ENCODE data around the gene TPI1. TPM values are rescaled to one million over a fixed set of nuclear protein-coding genes. Genes with fewer than 3 reads are reported as not detected.

TPI1 gene
- total RNA-seq, 1 experiment from 2014 or later: 3,575 TPM

Other genes with a start within 250 kb of the TPI1 start
- not detected in 2 replicates for gene LPAR5, start 231.6 kb upstream of the TPI1 start, total RNA-seq (2014; rRNA removed; shearing (Covaris generic); ENCODE audit: low replicate concordance)
- 1.9 TPM in 1 of 2 replicates, not detected in the other for gene ACRBP, start 220.1 kb upstream of the TPI1 start, total RNA-seq (2014; rRNA removed; shearing (Covaris generic); ENCODE audit: low replicate concordance)
- gene ING4, start 204.4 kb upstream of the TPI1 start, total RNA-seq (2014; rRNA removed; shearing (Covaris generic); ENCODE audit: low replicate concordance): 23.2 and 35.3 TPM in 2 replicates
- 23.8 and 26.5 TPM in 2 replicates for gene ZNF384, start 178.2 kb upstream of the TPI1 start, total RNA-seq (2014; rRNA removed; shearing (Covaris generic); ENCODE audit: low replicate concordance)
- gene PIANP, start 166.7 kb upstream of the TPI1 start, total RNA-seq (2014; rRNA removed; shearing (Covaris generic); ENCODE audit: low replicate concordance): not detected in 2 replicates
- 135 and 145 TPM in 2 replicates for gene COPS7A, start 143.5 kb upstream of the TPI1 start, total RNA-seq (2014; rRNA removed; shearing (Covaris generic); ENCODE audit: low replicate concordance)
- gene MLF2, start 114.4 kb upstream of the TPI1 start, total RNA-seq (2014; rRNA removed; shearing (Covaris generic); ENCODE audit: low replicate concordance): 274 and 316 TPM in 2 replicates
- 286 and 317 TPM in 2 replicates for gene PTMS, start 101.2 kb upstream of the TPI1 start, total RNA-seq (2014; rRNA removed; shearing (Covaris generic); ENCODE audit: low replicate concordance)
- not detected in 2 replicates for gene LAG3, start 95.0 kb upstream of the TPI1 start, total RNA-seq (2014; rRNA removed; shearing (Covaris generic); ENCODE audit: low replicate concordance)
- not detected in 2 replicates for gene CD4, start 78.0 kb upstream of the TPI1 start, total RNA-seq (2014; rRNA removed; shearing (Covaris generic); ENCODE audit: low replicate concordance)
- gene GPR162, start 45.7 kb upstream of the TPI1 start, total RNA-seq (2014; rRNA removed; shearing (Covaris generic); ENCODE audit: low replicate concordance): 10.0 and 15.9 TPM in 2 replicates
- gene P3H3, start 39.1 kb upstream of the TPI1 start, total RNA-seq (2014; rRNA removed; shearing (Covaris generic); ENCODE audit: low replicate concordance): 70.9 and 93.3 TPM in 2 replicates
- gene GNB3, start 26.6 kb upstream of the TPI1 start, total RNA-seq (2014; rRNA removed; shearing (Covaris generic); ENCODE audit: low replicate concordance): 0.14 and 0.46 TPM in 2 replicates
- 136 and 216 TPM in 2 replicates for gene CDCA3, start 16.2 kb upstream of the TPI1 start, total RNA-seq (2014; rRNA removed; shearing (Covaris generic); ENCODE audit: low replicate concordance)
- gene USP5, start 15.4 kb upstream of the TPI1 start, total RNA-seq (2014; rRNA removed; shearing (Covaris generic); ENCODE audit: low replicate concordance): 171 and 174 TPM in 2 replicates
- gene SPSB2, start 5.8 kb downstream of the TPI1 start, total RNA-seq (2014; rRNA removed; shearing (Covaris generic); ENCODE audit: low replicate concordance): 63.0 and 79.5 TPM in 2 replicates
- 25.4 and 37.8 TPM in 2 replicates for gene LRRC23, start 37.3 kb downstream of the TPI1 start, total RNA-seq (2014; rRNA removed; shearing (Covaris generic); ENCODE audit: low replicate concordance)
- gene ENO2, start 47.0 kb downstream of the TPI1 start, total RNA-seq (2014; rRNA removed; shearing (Covaris generic); ENCODE audit: low replicate concordance): 91.9 and 127 TPM in 2 replicates
- 0.84 and 2.8 TPM in 2 replicates for gene ATN1, start 60.4 kb downstream of the TPI1 start, total RNA-seq (2014; rRNA removed; shearing (Covaris generic); ENCODE audit: low replicate concordance)
- not detected in 2 replicates for gene RNU7-1, start 76.3 kb downstream of the TPI1 start, total RNA-seq (2014; rRNA removed; shearing (Covaris generic); ENCODE audit: low replicate concordance)
- gene C12orf57, start 76.5 kb downstream of the TPI1 start, total RNA-seq (2014; rRNA removed; shearing (Covaris generic); ENCODE audit: low replicate concordance): 105 and 107 TPM in 2 replicates
- 28.3 and 30.2 TPM in 2 replicates for gene PTPN6, start 83.8 kb downstream of the TPI1 start, total RNA-seq (2014; rRNA removed; shearing (Covaris generic); ENCODE audit: low replicate concordance)
- gene PHB2, start 103.1 kb downstream of the TPI1 start, total RNA-seq (2014; rRNA removed; shearing (Covaris generic); ENCODE audit: low replicate concordance): 458 and 488 TPM in 2 replicates
- gene EMG1, start 103.4 kb downstream of the TPI1 start, total RNA-seq (2014; rRNA removed; shearing (Covaris generic); ENCODE audit: low replicate concordance): 43.4 and 93.6 TPM in 2 replicates
- 19.5 and 26.3 TPM in 2 replicates for gene LPCAT3, start 150.9 kb downstream of the TPI1 start, total RNA-seq (2014; rRNA removed; shearing (Covaris generic); ENCODE audit: low replicate concordance)
- 9.5 and 11.0 TPM in 2 replicates for gene C1S, start 193.2 kb downstream of the TPI1 start, total RNA-seq (2014; rRNA removed; shearing (Covaris generic); ENCODE audit: low replicate concordance)
- gene C1R, start 224.9 kb downstream of the TPI1 start, total RNA-seq (2014; rRNA removed; shearing (Covaris generic); ENCODE audit: low replicate concordance): 9.8 and 19.0 TPM in 2 replicates
- gene C1RL, start 241.7 kb downstream of the TPI1 start, total RNA-seq (2014; rRNA removed; shearing (Covaris generic); ENCODE audit: low replicate concordance): 14.8 and 22.4 TPM in 2 replicates

Measured in Caki2 (cell line).